ENCODE measurements around the gene NKX2-3. TPM values are rescaled to one million over a fixed set of nuclear protein-coding genes. Genes with fewer than 3 reads are reported as not detected.

Gene NKX2-3
- total RNA-seq (not detected), total RNA-seq (0 to 0.39 (median 0) reads per million in 172 experiments)
- not detected for polyA plus RNA-seq (2013, experiment 1 of 2)
- not detected for polyA plus RNA-seq (2013, experiment 2 of 2)

DNA sequence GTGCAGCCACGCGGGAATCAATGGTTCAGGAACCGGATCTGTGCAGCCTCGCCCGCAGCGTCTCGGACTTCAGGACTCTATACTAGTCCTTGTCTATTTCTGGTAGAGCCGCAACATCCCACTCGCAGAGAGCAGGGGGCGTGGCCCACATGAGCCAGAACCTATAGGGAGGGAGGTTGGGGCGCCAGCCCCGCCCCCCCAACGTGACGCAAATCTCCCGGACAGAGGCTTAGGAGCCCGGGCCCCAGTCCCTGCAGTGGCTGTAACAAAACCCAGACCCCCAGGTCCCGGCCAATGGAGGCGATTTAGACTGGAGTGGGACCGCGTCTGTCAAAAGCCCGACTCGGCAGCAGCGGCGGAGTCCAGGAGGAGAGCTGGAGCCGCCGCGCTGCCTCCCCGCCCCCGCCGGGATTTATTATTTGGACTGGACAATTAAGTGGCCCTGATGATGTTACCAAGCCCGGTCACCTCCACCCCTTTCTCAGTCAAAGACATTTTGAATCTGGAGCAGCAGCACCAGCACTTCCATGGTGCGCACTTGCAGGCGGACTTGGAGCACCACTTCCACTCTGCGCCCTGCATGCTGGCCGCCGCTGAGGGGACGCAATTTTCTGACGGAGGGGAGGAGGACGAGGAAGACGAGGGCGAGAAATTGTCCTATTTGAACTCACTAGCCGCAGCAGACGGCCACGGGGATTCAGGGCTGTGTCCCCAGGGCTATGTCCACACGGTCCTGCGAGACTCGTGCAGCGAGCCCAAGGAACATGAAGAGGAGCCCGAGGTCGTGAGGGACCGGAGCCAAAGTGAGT is at the start of gene NKX2-3:
NKX2-3 (plus strand) TSS at position 256 of the 809 bp plus-strand sequence; CDS start at position 446, 190 bp downstream.
- POLR2A ChIA-PET: no interaction called here
- Histone ChIP-seq H3K27me3 (ENCODE audit: control insufficient read depth in 1 of 2, insufficient read depth in 2 of 2, low read length in 2 of 2) (peaks cover 69 to 93% of the 10 kb centered on the region in 2 experiments), H3K4me1 (ENCODE audit: insufficient read depth, low read length) (peaks cover 35% of the 10 kb centered on the region), H3K27ac (ENCODE audit: low read depth in 1 of 2, low read length in 2 of 2) (no peak within 1 kb of the TSS), H3K36me3 (ENCODE audit: insufficient read depth, low read length) (no peaks in the 10 kb centered on the region), H3K4me3 (ENCODE audit: low read length) (peak within 1 kb of the TSS; percentile 16), H3K9me3 (ENCODE audit: control insufficient read depth in 1 of 2, insufficient read depth in 1 of 2, low read length in 2 of 2) (peaks cover 0 to 44% of the 10 kb centered on the region in 2 experiments)
- Mint-ChIP-seq H3K36me3 (ENCODE audit: low read depth) (no peaks in the 10 kb centered on the region), H3K4me3 (peak within 1 kb of the TSS; percentile 11), H3K27ac (no peak within 1 kb of the TSS), H3K9me3 (no peaks in the 10 kb centered on the region), H3K4me1 (ENCODE audit: low read depth) (peaks cover 64% of the 10 kb centered on the region), H3K27me3 (peaks cover 89% of the 10 kb centered on the region)
- TF ChIP-seq, protein P1, sequence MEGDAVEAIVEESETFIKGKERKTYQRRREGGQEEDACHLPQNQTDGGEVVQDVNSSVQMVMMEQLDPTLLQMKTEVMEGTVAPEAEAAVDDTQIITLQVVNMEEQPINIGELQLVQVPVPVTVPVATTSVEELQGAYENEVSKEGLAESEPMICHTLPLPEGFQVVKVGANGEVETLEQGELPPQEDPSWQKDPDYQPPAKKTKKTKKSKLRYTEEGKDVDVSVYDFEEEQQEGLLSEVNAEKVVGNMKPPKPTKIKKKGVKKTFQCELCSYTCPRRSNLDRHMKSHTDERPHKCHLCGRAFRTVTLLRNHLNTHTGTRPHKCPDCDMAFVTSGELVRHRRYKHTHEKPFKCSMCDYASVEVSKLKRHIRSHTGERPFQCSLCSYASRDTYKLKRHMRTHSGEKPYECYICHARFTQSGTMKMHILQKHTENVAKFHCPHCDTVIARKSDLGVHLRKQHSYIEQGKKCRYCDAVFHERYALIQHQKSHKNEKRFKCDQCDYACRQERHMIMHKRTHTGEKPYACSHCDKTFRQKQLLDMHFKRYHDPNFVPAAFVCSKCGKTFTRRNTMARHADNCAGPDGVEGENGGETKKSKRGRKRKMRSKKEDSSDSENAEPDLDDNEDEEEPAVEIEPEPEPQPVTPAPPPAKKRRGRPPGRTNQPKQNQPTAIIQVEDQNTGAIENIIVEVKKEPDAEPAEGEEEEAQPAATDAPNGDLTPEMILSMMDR (IDR thresholded peaks at IDR 0.05): no peak
- intact Hi-C loops (cut with DNase I, micrococcal nuclease): no loop called here
- ATAC-seq (ENCODE audit: poor library complexity) (no peak), DNase-seq (peak in 4 of 14 experiments; percentile 17 to 61 (median 44))
- CTCF ChIA-PET: no interaction called here

GRCh38 chr10:99484626-99485581 is 47.8 kb upstream of the NKX2-3 start:
- Histone ChIP-seq H3K36me3 (ENCODE audit: insufficient read depth, low read length) (no peaks in the 10 kb centered on the region), H3K27ac (ENCODE audit: low read depth in 1 of 2, low read length in 2 of 2) (no peak overlapping the region), H3K4me3 (ENCODE audit: low read length) (no peak overlapping the region), H3K4me1 (ENCODE audit: insufficient read depth, low read length) (no peaks in the 10 kb centered on the region), H3K27me3 (ENCODE audit: control insufficient read depth in 1 of 2, insufficient read depth in 2 of 2, low read length in 2 of 2) (peaks cover 9 to 23% of the 10 kb centered on the region in 2 experiments), H3K9me3 (ENCODE audit: control insufficient read depth in 1 of 2, insufficient read depth in 1 of 2, low read length in 2 of 2) (no peaks in the 10 kb centered on the region)
- H3K4me3 Mint-ChIP-seq: no peak overlapping the region
- POLR2A ChIA-PET: no interaction called here
- no peak for DNase-seq
- H3K27me3 Mint-ChIP-seq: peaks cover 62% of the 10 kb centered on the region
- no peaks in the 10 kb centered on the region for H3K4me1 Mint-ChIP-seq (ENCODE audit: low read depth)
- intact Hi-C loops (cut with DNase I, micrococcal nuclease): no loop called here
- no peak overlapping the region for H3K27ac Mint-ChIP-seq
- TF ChIP-seq, protein P1 (IDR thresholded peaks at IDR 0.05): no peak
- H3K36me3 Mint-ChIP-seq (ENCODE audit: low read depth): no peaks in the 10 kb centered on the region
- peaks cover 2% of the 10 kb centered on the region for H3K9me3 Mint-ChIP-seq
- no peak for ATAC-seq (ENCODE audit: poor library complexity)
- CTCF ChIA-PET: no interaction called here

DNA sequence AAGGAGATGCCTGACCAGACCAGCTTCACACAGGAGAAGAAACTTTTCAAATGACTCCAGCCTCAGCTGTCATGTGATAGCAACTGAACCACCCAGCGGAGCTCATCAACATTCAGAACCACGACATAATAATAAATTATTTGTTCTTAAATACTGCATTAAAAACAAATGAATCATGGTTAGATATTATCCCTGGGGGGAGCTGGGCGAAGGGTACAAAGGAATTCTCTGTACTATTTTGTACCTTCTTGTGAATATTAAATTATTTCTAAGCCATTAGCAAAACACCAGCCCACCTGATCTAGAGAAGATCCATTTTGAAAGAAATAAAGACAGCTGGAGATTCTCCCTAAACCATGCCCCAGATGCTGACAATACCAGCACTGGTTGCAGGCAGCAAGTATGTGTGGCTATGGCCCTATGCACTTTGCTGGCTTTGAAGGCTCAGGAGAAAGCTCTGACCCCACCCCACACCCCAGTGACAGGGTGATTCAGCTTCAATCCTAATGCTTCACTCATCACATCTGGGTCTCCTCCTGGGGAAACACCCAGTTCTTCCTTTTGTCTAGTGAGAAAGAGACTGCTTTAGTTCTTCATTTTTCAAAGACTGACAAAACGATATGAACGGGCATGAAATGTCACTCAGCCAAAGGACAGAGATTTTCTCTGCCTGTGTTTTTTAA is 45.5 kb upstream of the NKX2-3 start:
- no peaks in the 10 kb centered on the region for H3K36me3 Mint-ChIP-seq (ENCODE audit: low read depth)
- Histone ChIP-seq H3K4me3 (ENCODE audit: low read length) (no peak overlapping the region), H3K9me3 (ENCODE audit: control insufficient read depth in 1 of 2, insufficient read depth in 1 of 2, low read length in 2 of 2) (no peaks in the 10 kb centered on the region), H3K36me3 (ENCODE audit: insufficient read depth, low read length) (no peaks in the 10 kb centered on the region), H3K27ac (ENCODE audit: low read depth in 1 of 2, low read length in 2 of 2) (no peak overlapping the region), H3K4me1 (ENCODE audit: insufficient read depth, low read length) (no peaks in the 10 kb centered on the region), H3K27me3 (ENCODE audit: control insufficient read depth in 1 of 2, insufficient read depth in 2 of 2, low read length in 2 of 2) (peaks cover 9 to 23% of the 10 kb centered on the region in 2 experiments)
- no peak for DNase-seq
- ChIA-PET CTCF (no interaction called here), POLR2A (no interaction called here)
- H3K27ac Mint-ChIP-seq: no peak overlapping the region
- no peak for ATAC-seq (ENCODE audit: poor library complexity)
- H3K27me3 Mint-ChIP-seq: peaks cover 67% of the 10 kb centered on the region
- H3K4me3 Mint-ChIP-seq: no peak overlapping the region
- H3K9me3 Mint-ChIP-seq: no peaks in the 10 kb centered on the region
- intact Hi-C loops (cut with DNase I, micrococcal nuclease): no loop called here
- TF ChIP-seq, protein P1 (IDR thresholded peaks at IDR 0.05): no peak
- no peaks in the 10 kb centered on the region for H3K4me1 Mint-ChIP-seq (ENCODE audit: low read depth)

Measured in CD4-positive, alpha-beta T cell (primary cell).